Activated T-cell treated with anti-CD3 and anti-CD28 coated beads, Interleukin-2, amount 50 U/mL, for 4 hours (primary cell): ENCODE measurements around the gene FCRLB. TPM values are rescaled to one million over a fixed set of nuclear protein-coding genes. Genes with fewer than 3 reads are reported as not detected.
A peak's percentile ranks its signal among the peaks of the same experiment; 100 is the strongest.
"Not testable (repeated sequence)": the region's sequence is repeated elsewhere in the genome, so short reads cannot be mapped to it uniquely, and the experiment has no call there.

Experiments
- ATAC-seq, 2 donors: fragments of 200-7000 bp; cut with Tn5 transposase; one replicate each; pipeline ENCODE4 v1.10.0; 2021
- DNase-seq: peaks from one replicate; pipeline ENCODE4 v3.0.0-alpha.2; 2020
- H3K27me3 Mint-ChIP-seq: one replicate; pipeline ENCODE4 v1.8.0; 2021; ENCODE audit warnings: low read depth, mixed read lengths
- H3K36me3 Mint-ChIP-seq: one replicate; pipeline ENCODE4 v1.8.0; 2022; ENCODE audit warnings: mixed read lengths; ENCODE audit not compliant: insufficient read depth
- H3K4me1 Mint-ChIP-seq: one replicate; pipeline ENCODE4 v1.8.0; 2021; ENCODE audit warnings: low read depth, mixed read lengths
- H3K4me3 Mint-ChIP-seq: one replicate; pipeline ENCODE4 v1.8.0; 2021; ENCODE audit warnings: mild to moderate bottlenecking, moderate library complexity, mixed read lengths
- H3K9me3 Mint-ChIP-seq: one replicate; pipeline ENCODE4 v1.8.0; 2021; ENCODE audit warnings: mixed read lengths
- total RNA-seq, 3 donors: library from RNA; stranded (reverse); gene quantifications; one replicate each; pipeline ENCODE4 v1.2.1, GENCODE V29; 2021

The FCRLB gene
- total RNA-seq, 3 donors from 2014 or later, result 0.14 to 0.18 TPM; not detected in 1

DNA sequence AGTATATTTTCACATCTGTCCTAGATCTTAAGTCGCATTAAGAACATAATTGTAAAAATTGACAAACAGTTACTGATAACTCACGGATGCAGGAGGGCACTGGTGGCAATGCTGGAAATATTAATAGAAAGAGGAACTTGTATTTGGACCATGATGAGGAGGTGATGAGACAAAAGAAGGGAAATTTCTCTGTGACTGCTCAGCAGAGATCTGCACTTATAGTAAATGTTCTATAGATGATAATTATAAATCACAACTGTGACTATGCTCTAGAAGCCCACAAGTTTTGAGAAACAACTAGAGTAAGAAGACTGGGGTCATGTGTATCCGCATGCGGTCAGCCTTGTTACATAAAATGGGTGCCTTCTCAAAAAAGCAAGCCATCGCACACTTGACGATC, 19.6 kb downstream of the FCRLB start:
- Mint-ChIP-seq H3K4me3 (no peak overlapping the region), H3K4me1 (peaks cover 46% of the 10 kb centered on the region), H3K36me3 (no peaks in the 10 kb centered on the region), H3K27me3 (peaks cover 5% of the 10 kb centered on the region), H3K9me3 (no peaks in the 10 kb centered on the region)
- DNase-seq (no peak), ATAC-seq (no peak)

DNA sequence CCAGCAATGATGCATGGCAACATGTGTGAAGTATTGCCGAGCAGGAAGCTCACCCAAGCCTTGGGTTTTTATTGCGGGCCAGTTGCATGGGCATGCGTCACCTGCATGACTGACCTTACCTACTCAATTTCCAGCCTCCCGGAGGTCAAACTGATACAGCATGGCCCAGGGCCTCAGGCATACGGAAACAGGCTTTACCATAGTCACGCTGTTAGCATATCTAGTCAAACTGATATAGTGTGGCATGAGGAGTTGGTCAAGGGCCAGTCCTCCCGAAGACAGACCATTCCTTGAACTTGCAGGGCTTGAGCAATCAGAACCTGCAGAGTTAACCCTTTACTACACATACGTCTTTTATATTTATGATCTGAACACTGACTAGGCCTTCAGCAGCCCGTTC, 21.9 kb downstream of the FCRLB start:
- H3K4me1 Mint-ChIP-seq, result peaks cover 43% of the 10 kb centered on the region

DNA sequence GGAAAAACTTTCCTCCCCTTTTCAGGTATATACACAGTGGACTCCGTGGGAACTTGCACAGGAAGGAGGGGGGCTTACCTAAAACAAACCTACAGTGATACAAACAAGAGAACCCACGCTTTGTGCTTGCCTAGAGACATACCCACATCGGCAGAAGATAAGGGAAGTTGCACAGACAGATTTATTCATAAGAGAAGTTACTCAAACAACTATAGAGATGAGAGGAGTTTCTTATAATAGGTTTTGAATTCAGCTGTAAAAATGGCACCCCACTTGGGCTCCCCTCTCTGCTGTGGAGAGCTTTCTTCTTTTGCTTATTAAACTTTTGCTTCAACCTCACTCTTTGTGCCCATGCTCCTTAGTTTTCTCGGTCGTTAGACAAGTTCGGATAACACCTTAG, 26.5 kb downstream of the FCRLB start:
- ATAC-seq (no peak), DNase-seq (no peak)
- Mint-ChIP-seq H3K27me3 (peaks cover 3% of the 10 kb centered on the region), H3K9me3 (no peaks in the 10 kb centered on the region), H3K4me3 (no peak overlapping the region), H3K4me1 (peaks cover 44% of the 10 kb centered on the region), H3K36me3 (peaks cover 3% of the 10 kb centered on the region)

More for the DNA sequence above, 21.9 kb downstream of the FCRLB start:
- ATAC-seq (no peak), DNase-seq (no peak)
- Mint-ChIP-seq H3K9me3 (no peaks in the 10 kb centered on the region), H3K36me3 (no peaks in the 10 kb centered on the region), H3K4me3 (no peak overlapping the region), H3K27me3 (peaks cover 3% of the 10 kb centered on the region)

DNA sequence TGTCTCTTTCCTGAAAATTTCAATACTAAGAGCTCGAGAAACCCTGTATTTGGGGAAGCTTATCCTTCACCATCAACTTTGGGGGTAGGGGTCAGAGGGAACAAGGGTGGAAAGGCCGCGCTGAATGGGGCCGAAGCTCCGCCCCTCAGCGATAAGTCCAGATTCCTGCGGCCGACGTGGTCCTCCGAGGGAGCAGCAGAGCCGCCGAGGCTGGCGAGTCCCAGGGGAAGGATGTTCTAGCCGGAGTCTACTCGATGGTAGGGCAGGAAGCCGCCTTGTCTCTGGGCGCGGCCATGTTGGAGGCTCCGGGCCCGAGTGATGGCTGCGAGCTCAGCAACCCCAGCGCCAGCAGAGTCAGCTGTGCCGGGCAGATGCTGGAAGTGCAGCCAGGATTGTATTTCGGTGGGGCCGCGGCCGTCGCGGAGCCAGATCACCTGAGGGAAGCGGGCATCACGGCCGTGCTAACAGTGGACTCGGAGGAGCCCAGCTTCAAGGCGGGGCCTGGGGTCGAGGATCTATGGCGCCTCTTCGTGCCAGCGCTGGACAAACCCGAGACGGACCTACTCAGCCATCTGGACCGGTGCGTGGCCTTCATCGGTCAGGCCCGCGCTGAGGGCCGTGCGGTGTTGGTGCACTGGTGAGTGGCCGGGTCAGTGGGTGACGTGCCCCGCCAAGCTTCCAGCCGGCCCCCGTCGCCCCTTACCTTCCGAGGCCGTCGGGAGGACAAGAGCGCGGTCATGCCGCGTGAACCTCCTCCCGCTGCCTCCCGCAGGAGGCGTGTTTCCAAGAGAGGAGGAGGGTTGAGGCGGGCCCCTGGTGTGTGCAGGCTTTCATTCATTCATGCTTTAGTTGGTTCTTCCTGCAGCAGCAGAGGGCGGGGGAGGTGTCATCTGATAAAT, 28.4 kb downstream of the FCRLB start, which contains the start of gene DUSP12:
Gene DUSP12, plus strand, starts transcription at position 278 of the 899 bp plus-strand sequence. Its CDS starts 16 bp downstream, at position 294.
- peak; percentile 78 for DNase-seq
- H3K36me3 Mint-ChIP-seq, result peaks cover 17% of the 10 kb centered on the region
- peak within 1 kb of the TSS; percentile 99 for H3K4me3 Mint-ChIP-seq
- peaks cover 3% of the 10 kb centered on the region for H3K27me3 Mint-ChIP-seq
- H3K9me3 Mint-ChIP-seq, result peaks cover 3% of the 10 kb centered on the region
- H3K4me1 Mint-ChIP-seq, result peaks cover 36% of the 10 kb centered on the region
- ATAC-seq, result peak; percentile 96

DNA sequence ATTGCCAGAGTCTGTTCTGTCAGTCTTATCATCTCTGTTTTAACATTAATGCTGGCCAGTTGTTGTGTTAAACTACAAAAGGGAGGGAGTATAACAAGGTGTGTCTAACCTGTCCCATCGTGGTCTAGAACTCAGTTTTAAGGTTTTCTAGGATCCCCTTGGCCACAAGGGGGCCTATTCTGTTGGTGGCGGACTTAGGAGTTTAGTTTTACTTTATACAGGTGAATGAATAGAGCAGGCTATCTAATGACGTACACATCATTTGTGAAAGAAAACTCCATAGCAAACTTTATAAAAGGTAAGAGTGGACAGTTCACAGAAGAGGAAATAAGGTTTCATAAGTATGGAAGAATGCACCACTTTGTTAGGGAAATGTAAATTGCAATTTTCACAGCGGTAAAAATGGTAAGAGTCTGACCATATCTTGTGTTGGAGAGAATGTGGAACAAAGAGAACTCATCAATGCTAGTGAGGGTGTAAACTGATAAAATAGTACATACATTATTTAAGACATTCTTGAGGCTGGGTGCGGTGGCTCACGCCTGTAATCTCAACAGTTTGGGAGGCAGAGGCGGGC, 42.3 kb downstream of the FCRLB start:
- peak; percentile 42 for DNase-seq
- peak in 1 of 2 donors; percentile 35 for ATAC-seq
- no peaks in the 10 kb centered on the region for H3K27me3 Mint-ChIP-seq
- H3K9me3 Mint-ChIP-seq, result no peaks in the 10 kb centered on the region
- peaks cover 30% of the 10 kb centered on the region for H3K4me1 Mint-ChIP-seq
- peak overlapping the region; percentile 46 for H3K4me3 Mint-ChIP-seq
- H3K36me3 Mint-ChIP-seq, result peaks cover 8% of the 10 kb centered on the region

DNA sequence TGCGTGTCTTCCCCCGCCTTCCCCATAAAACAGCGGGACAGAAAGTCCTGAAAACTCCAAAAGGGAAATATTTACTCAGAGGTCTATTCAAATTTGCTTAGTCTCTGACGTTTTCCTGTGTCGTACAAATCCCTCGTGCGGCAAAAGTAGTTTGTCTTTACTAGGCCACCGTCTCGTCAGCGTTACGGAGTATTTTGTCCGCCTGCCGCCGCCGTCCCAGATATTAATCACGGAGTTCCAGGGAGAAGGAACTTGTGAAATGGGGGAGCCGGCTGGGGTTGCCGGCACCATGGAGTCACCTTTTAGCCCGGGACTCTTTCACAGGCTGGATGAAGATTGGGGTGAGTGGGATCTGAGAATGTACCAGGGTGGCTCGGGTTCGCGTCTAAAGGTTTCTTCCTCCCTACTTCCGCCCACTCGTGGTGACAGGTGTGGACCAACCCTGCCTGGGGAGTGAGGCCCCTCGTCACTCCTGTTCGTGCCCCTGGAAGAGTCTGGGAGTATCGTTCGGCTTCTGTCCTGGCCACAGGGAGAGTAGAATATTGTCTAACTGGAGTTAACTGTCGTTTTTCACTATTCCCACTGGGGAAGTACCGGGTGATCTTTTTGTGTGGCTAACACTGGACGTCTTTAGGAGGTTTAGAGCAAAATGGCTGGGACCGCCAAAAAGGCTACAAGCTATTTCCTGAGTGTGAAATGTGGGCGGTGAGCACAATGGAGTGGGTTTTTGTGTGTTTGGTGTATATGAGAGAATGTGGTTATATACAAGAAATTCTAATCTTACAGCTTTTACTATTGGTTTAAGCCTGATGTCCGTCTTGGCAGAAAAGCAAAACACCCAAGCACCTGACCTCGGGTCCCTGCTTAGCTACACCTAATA, 45.0 kb downstream of the FCRLB start, which contains the start of gene ATF6:
Gene ATF6, plus strand, starts transcription at position 219 of the 880 bp plus-strand sequence. Its CDS starts 41 bp downstream, at position 260.
- Mint-ChIP-seq H3K9me3 (no peaks in the 10 kb centered on the region), H3K4me3 (peak within 1 kb of the TSS; percentile 99), H3K27me3 (no peaks in the 10 kb centered on the region), H3K36me3 (peaks cover 4% of the 10 kb centered on the region), H3K4me1 (peaks cover 33% of the 10 kb centered on the region)
- ATAC-seq (peak; percentile 73 to 79), DNase-seq (peak; percentile 76)

DNA sequence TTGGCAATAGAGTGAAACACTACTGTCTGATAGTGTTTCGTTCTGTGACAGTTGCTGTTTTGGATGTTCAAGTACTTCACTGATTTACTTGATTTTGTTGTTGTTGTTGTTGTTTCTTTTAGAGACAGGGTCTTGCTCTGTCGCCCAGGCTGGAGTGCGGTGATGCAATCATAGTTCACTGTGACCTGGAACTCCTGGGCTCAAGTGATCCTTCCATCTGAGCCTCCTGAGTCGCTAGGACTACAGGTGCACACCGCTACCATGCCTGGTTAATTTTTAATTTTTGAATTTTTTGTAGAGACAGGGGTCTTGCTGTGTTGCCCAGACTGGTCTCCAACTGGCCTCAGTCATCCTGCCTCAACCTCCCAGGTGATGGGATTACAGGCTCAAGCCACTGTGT, 47.1 kb downstream of the FCRLB start:
- Mint-ChIP-seq H3K36me3 (peaks cover 4% of the 10 kb centered on the region), H3K27me3 (no peaks in the 10 kb centered on the region), H3K4me3 (peak overlapping the region; percentile 99), H3K4me1 (peaks cover 33% of the 10 kb centered on the region), H3K9me3 (no peaks in the 10 kb centered on the region)
- ATAC-seq (no peak), DNase-seq (no peak)

DNA sequence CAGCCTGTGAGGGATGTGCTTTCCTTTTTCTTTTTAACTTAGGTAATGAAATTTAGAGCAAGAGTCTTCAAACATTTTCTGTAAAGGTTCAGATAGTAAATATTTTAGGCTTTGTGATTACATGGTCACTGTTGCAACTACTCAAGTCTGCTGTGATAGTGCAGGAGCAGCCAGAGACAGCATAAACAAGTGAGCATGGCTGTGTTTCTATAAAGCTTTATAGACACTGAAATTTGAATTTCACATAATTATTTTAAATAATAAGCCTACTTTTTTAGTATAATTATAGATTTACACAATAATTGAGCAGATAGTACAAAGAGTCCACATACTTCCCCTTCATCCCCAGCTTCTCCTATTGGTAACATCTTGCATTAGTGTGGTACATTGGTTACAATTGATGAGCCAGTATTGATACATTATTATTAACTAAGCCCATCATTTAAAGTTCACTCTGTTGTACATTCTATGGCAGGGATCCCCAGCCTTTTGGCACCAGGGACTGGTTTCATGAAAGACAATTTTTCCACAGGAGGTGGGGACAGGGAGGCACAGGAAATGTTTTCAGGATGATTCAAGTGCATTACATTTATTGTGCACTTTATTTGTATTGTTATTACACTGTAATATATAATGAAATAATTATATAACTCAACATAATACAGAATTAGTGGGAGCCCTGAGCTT, 47.8 kb downstream of the FCRLB start:
- Mint-ChIP-seq H3K4me1 (peaks cover 36% of the 10 kb centered on the region), H3K4me3 (no peak overlapping the region), H3K27me3 (no peaks in the 10 kb centered on the region), H3K9me3 (no peaks in the 10 kb centered on the region), H3K36me3 (peaks cover 4% of the 10 kb centered on the region)
- no peak for ATAC-seq
- no peak for DNase-seq

DNA sequence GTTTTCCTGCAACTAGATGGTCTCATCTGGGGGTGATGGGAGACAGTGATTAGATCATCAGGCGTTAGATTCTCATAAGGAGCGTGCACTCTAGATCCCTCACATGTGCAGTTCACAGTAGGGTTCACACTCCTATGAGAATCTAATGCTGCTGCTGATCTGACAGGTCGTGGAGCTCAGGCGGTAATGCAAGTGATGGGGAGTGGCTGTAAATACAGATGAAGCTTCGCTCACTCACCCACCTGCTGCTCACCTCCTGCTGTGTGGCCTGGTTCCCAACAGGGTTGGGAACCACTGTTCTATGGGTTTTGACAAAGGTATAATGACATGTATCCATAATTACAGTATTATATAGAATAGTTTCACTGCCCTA, 48.3 kb downstream of the FCRLB start:
- H3K4me3 Mint-ChIP-seq, H3K36me3 Mint-ChIP-seq, H3K9me3 Mint-ChIP-seq, ATAC-seq, DNase-seq, H3K27me3 Mint-ChIP-seq: not testable (repeated sequence)
- H3K4me1 Mint-ChIP-seq, result peaks cover 36% of the 10 kb centered on the region

DNA sequence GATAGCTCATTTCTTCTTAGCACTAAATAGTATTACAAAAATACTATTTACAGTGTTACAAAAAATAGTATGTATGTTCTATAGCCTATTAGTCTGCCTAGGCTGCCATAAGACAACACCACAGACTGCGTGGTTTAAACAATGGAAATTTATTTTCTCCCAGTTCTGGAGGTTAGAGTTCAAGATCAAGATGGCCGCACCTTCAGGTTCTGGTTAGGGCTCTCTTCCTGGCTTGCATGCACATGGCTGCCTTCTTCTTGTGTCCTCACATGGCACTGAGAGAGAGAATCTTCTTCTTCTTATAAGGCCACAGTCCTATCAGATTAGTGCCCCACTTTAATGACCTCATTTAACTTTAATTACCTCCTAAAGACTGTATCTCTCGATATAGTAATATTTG, 48.9 kb downstream of the FCRLB start:
- no peak for DNase-seq
- Mint-ChIP-seq H3K27me3 (no peaks in the 10 kb centered on the region), H3K9me3 (no peaks in the 10 kb centered on the region), H3K4me3 (no peak overlapping the region), H3K36me3 (peaks cover 4% of the 10 kb centered on the region), H3K4me1 (peaks cover 35% of the 10 kb centered on the region)
- ATAC-seq, result no peak

DNA sequence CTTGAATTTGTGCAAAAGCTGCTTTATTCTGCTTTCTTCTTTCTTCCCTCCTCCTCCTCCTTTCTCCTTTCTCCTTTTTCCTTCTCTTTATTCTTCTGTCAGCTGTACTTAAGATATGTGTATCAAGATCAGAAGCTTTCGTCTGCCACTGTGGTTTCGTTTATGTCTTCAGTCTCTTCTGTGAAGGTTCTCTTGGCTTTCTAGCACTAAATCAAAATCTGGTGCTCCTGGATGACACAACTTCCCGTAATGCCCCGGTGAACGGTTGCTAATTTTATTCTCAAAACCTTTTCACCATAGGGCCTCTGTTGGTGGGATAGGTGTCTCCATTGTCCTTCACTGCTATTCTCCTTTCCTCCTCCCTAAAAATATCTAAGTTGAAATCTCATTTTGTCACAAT, 49.8 kb downstream of the FCRLB start:
- Mint-ChIP-seq H3K4me3 (no peak overlapping the region), H3K4me1 (peaks cover 35% of the 10 kb centered on the region), H3K9me3 (no peaks in the 10 kb centered on the region), H3K27me3 (no peaks in the 10 kb centered on the region), H3K36me3 (peaks cover 4% of the 10 kb centered on the region)
- peak in 1 of 2 donors; percentile 7 for ATAC-seq
- no peak for DNase-seq

DNA sequence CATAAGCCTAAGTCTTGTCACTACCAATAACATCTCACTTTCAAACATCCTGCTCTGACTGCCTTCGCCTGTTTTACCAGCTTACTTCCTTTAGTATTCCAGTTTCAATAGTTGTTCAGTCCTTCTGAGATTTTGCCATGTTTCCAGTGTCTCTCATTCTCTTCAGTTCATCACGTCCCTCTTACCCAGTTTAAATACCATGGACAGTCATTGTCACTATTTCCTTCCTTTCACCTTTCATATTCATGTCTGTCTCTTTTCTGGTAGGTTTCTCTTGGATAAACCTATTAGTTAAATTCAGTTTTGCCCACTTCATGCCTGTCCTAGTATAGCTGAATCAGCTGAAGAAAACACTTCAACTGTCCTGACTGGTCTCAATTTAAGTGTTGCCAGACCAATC, 50.6 kb downstream of the FCRLB start:
- H3K36me3 Mint-ChIP-seq, result peaks cover 4% of the 10 kb centered on the region
- H3K9me3 Mint-ChIP-seq, result no peaks in the 10 kb centered on the region
- no peak for ATAC-seq
- no peak overlapping the region for H3K4me3 Mint-ChIP-seq
- no peaks in the 10 kb centered on the region for H3K27me3 Mint-ChIP-seq
- DNase-seq, result no peak
- H3K4me1 Mint-ChIP-seq, result peaks cover 29% of the 10 kb centered on the region

DNA sequence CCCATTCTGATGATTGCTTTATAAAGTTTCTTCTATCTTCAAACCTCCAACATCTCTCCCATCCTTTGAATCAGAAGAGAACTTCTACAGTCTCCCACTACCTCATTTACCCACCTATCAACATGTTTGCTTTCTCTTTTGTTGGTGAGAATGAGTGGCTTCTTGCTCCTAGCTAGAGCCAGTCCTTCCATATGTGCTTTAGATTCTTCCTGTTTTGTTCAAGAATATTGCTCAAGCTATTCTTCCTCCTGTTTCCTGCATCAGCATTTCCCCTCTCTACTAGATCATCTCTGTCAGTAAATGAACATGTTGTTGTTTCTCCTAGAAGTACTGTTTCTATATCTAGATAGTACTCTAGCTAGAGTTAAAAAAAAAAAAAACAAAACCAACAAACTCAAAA, 51.1 kb downstream of the FCRLB start:
- Mint-ChIP-seq H3K27me3 (no peaks in the 10 kb centered on the region), H3K36me3 (peaks cover 4% of the 10 kb centered on the region), H3K4me1 (peaks cover 25% of the 10 kb centered on the region), H3K4me3 (no peak overlapping the region), H3K9me3 (no peaks in the 10 kb centered on the region)
- ATAC-seq (peak; percentile 38 to 55), DNase-seq (no peak)

DNA sequence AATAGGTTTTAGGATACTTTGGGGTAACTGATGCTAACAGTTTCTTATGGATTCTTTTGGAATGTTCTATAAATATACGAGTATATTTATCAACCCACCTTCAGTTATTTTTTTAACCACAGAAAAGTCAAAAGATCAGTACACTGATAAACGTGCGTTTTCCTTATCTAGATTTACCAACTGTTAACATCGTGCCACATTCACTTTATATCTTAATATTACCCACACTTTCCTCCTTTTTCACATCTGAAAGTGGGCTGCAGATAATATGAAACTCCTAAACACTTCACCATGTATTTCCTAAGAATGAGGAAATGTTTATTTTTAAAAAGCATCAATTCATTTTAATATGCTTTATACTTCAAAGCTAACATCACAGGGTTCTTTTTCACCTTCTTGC, 52.4 kb downstream of the FCRLB start:
- H3K27me3 Mint-ChIP-seq, result no peaks in the 10 kb centered on the region

More for the DNA sequence above, 52.4 kb downstream of the FCRLB start:
- Mint-ChIP-seq H3K36me3 (peaks cover 1% of the 10 kb centered on the region), H3K4me1 (peaks cover 17% of the 10 kb centered on the region), H3K4me3 (no peak overlapping the region), H3K9me3 (no peaks in the 10 kb centered on the region)
- no peak for DNase-seq
- no peak for ATAC-seq
